WTC11 (cell line): ENCODE results near the gene FAR2. TPM values are rescaled to one million over a fixed set of nuclear protein-coding genes. Genes with fewer than 3 reads are reported as not detected.

ENCODE experiments used
- ATAC-seq: fragments of 200-7000 bp; cut with Tn5 transposase; 2 replicates; pipeline ENCODE4 v1.10.0; 2021; ENCODE audit warnings: mild to moderate bottlenecking, moderate library complexity
- CTCF ChIA-PET: fragments of 300-600 bp; sonication (Branson Sonifier 250); formaldehyde crosslinking; loops from one replicate; lab custom pipeline; 2021; ENCODE audit warnings: antibody characterized with exemption; lab: Charles Lee
- POLR2A ChIA-PET: fragments of 350-600 bp; sonication (Branson Sonifier 250); formaldehyde crosslinking; loops from one replicate; lab custom pipeline; 2021; ENCODE audit warnings: antibody characterized with exemption; lab: Charles Lee
- DNase-seq: peaks from one replicate; pipeline ENCODE4 v3.0.0; 2021; ENCODE audit warnings: low spot score
- H3K27ac Mint-ChIP-seq: 2 replicates; pipeline ENCODE4 v1.8.0; 2021; ENCODE audit warnings: mixed read lengths
- H3K27me3 Mint-ChIP-seq: 2 replicates; pipeline ENCODE4 v1.8.0; 2021; ENCODE audit warnings: low read depth, mild to moderate bottlenecking, moderate library complexity, mixed read lengths
- H3K36me3 Mint-ChIP-seq: 2 replicates; pipeline ENCODE4 v1.8.0; 2021; ENCODE audit warnings: mixed read lengths
- H3K4me1 Mint-ChIP-seq: 2 replicates; pipeline ENCODE4 v1.8.0; 2022; ENCODE audit warnings: mixed read lengths
- H3K4me3 Mint-ChIP-seq: 2 replicates; pipeline ENCODE4 v1.8.0; 2021; ENCODE audit warnings: mild to moderate bottlenecking, moderate library complexity, mixed read lengths
- H3K9me3 Mint-ChIP-seq: 2 replicates; pipeline ENCODE4 v1.8.0; 2021; ENCODE audit warnings: mixed read lengths
- CREB1 ChIP-seq: sonication (generic); formaldehyde crosslinking; IDR thresholded peaks from 2 replicates; pipeline ENCODE4 v1.8.0; 2023; ENCODE audit warnings: mild to moderate bottlenecking, missing genetic modification reagents
- CREM ChIP-seq: sonication (generic); formaldehyde crosslinking; IDR thresholded peaks from 2 replicates; pipeline ENCODE4 v1.8.1; 2022; ENCODE audit warnings: mild to moderate bottlenecking, missing genetic modification reagents, moderate library complexity
- ERG ChIP-seq: fragments of 250-450 bp; sonication (Bioruptor Pico); IDR thresholded peaks from 2 replicates; pipeline ENCODE4 v1.8.0; 2021; ENCODE audit warnings: mild to moderate bottlenecking
- GTF2I ChIP-seq: fragments of 250-450 bp; sonication (Bioruptor Pico); conservative IDR thresholded peaks from 2 replicates; pipeline ENCODE4 v1.4.0; 2021; ENCODE audit warnings: mild to moderate bottlenecking
- HMGA2 ChIP-seq: fragments of 250-450 bp; sonication (Bioruptor Pico); IDR thresholded peaks from 2 replicates; pipeline ENCODE4 v1.4.0; 2021; ENCODE audit warnings: mild to moderate bottlenecking, moderate library complexity
- IRF2 ChIP-seq: sonication (generic); formaldehyde crosslinking; IDR thresholded peaks from 2 replicates; pipeline ENCODE4 v1.8.0; 2022; ENCODE audit warnings: low read depth, missing genetic modification reagents, borderline replicate concordance
- NR3C1 ChIP-seq: sonication (generic); formaldehyde crosslinking; conservative IDR thresholded peaks from 2 replicates; pipeline ENCODE4 v1.8.1; 2023; ENCODE audit warnings: low read depth, mild to moderate bottlenecking, missing genetic modification reagents
- SMAD3 ChIP-seq: sonication (generic); formaldehyde crosslinking; IDR thresholded peaks from 2 replicates; pipeline ENCODE4 v1.8.0; 2022; ENCODE audit warnings: missing genetic modification reagents, mild to moderate bottlenecking, borderline replicate concordance
- TEAD4 ChIP-seq: sonication (generic); formaldehyde crosslinking; IDR thresholded peaks from 2 replicates; pipeline ENCODE4 v1.8.0; 2022; ENCODE audit warnings: mild to moderate bottlenecking, missing genetic modification reagents
- ZBTB43 ChIP-seq: sonication (generic); formaldehyde crosslinking; IDR thresholded peaks from 2 replicates; pipeline ENCODE4 v1.8.1; 2023; ENCODE audit warnings: mild to moderate bottlenecking, missing genetic modification reagents
- ZNF138 ChIP-seq: sonication (generic); formaldehyde crosslinking; conservative IDR thresholded peaks from 2 replicates; pipeline ENCODE4 v1.8.1; 2022; ENCODE audit warnings: mild to moderate bottlenecking, moderate library complexity, missing genetic modification reagents
- ZNF317 ChIP-seq: sonication (generic); formaldehyde crosslinking; IDR thresholded peaks from 2 replicates; pipeline ENCODE4 v1.8.1; 2023; ENCODE audit warnings: low read depth, mild to moderate bottlenecking, moderate library complexity, missing genetic modification reagents, borderline replicate concordance
- ZNF423 ChIP-seq: fragments of 250-450 bp; sonication (Bioruptor Pico); IDR thresholded peaks from 2 replicates; pipeline ENCODE4 v2.1.2; 2022; ENCODE audit warnings: mild to moderate bottlenecking, moderate library complexity
- total RNA-seq: library from RNA; stranded (reverse); gene quantifications from 3 replicates; pipeline ENCODE4 v1.2.3, GENCODE V29; 2021
- TF ChIP-seq, protein P1 (sequence below): fragments of 250-450 bp; sonication (Bioruptor Pico); conservative IDR thresholded peaks from 2 replicates; pipeline ENCODE4 v1.9.0; 2021; ENCODE audit warnings: mild to moderate bottlenecking
- TF ChIP-seq, protein P2 (sequence below): sonication (generic); formaldehyde crosslinking; IDR thresholded peaks from 2 replicates; pipeline ENCODE4 v1.8.0; 2022; ENCODE audit warnings: missing genetic modification reagents
- TF ChIP-seq, protein P3 (sequence below): sonication (generic); formaldehyde crosslinking; IDR thresholded peaks from 2 replicates; pipeline ENCODE4 v1.8.1; 2022; ENCODE audit warnings: low read depth, missing genetic modification reagents, borderline replicate concordance
- TF ChIP-seq, protein P4 (sequence below): sonication (generic); formaldehyde crosslinking; conservative IDR thresholded peaks from 2 replicates; pipeline ENCODE4 v1.8.1; 2022; ENCODE audit warnings: mild to moderate bottlenecking, missing genetic modification reagents

Gene FAR2
- total RNA-seq, 1 experiment from 2014 or later: 20.0 TPM

DNA sequence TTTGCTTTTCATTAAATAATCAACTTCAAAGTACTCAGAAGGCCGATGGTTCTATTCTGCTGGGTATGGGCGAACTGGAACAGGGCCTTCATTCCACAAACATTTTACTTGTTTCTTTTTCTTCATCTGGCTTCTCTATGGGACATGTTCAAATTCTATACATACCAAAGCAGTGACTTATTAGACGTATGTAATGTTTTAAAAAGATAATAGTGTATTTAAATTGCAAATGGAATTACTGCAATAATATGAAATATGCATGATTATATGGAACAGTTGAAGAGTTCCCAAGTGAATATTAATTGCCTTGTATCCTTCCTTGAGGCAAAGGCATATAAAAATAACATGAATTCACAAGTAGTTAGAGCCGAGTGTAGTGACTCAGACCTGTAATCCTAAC, 75.5 kb downstream of the FAR2 start:
- DNase-seq (no peak), ATAC-seq (no peak)
- CTCF ChIA-PET: no interaction called here
- Mint-ChIP-seq H3K4me1 (peaks cover 43% of the 10 kb centered on the region), H3K27ac (no peak overlapping the region), H3K27me3 (no peaks in the 10 kb centered on the region; the same call in 1 of the 2 replicates), H3K9me3 (peaks cover 6% of the 10 kb centered on the region), H3K4me3 (no peak overlapping the region), H3K36me3 (peaks cover 3% of the 10 kb centered on the region)
- POLR2A ChIA-PET: no interaction called here
- TF ChIP-seq GTF2I (no peak), CREM (CRISPR knock-in tag) (no peak)

DNA sequence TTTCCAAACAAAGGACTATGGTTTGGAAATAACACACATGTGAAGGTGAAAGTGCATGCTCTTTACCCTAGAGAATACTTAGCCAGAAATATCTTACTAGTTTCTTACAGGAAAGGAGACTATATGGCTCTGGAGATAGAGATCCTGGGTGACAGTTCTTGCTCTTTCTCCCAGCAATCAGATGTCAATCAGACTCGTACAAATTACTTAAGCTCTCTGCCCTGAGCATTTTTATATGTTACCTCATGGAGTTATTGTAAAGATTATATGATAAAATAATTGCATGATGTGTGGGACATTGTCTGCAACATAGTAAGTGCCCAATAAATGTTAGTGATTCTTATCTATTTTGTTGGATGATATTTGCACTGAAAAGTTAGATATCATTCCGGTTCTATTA, 76.8 kb downstream of the FAR2 start:
- no peak for TF ChIP-seq CREB1 (CRISPR knock-in tag)
- no peak for TF ChIP-seq TEAD4
- TF ChIP-seq IRF2: no peak
- TF ChIP-seq, protein P1, sequence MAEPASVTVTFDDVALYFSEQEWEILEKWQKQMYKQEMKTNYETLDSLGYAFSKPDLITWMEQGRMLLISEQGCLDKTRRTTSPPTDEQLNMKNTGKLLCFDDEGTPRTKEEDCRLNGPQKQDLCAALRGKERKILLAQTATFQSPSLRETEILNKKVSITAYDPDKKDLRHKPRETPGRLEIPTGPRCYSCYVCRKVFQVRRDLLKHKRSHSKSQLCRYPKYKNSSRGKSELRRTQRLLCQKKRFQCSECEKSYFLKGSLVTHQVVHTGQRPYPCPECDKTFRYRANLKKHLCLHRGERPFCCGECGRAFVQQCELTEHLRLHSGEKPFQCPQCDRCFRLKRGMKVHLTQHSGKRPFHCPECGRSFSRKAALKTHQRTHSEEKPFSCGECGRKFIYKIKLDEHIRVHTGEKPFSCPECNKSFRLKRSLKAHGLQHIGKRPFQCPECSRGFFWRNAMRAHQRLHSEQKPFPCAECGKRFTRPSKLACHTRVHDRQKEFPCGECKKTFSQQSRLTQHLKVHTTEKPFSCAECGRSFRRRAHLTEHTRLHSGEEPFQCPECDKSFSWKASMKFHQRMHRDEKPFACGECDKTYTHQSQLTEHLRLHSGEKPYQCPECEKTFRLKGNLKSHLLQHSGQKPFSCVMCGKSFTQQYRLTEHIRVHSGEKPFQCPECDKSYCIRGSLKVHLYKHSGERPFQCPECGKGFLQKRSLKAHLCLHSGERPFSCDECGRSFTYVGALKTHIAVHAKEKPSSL (CRISPR knock-in tag): no peak
- TF ChIP-seq, protein P2, sequence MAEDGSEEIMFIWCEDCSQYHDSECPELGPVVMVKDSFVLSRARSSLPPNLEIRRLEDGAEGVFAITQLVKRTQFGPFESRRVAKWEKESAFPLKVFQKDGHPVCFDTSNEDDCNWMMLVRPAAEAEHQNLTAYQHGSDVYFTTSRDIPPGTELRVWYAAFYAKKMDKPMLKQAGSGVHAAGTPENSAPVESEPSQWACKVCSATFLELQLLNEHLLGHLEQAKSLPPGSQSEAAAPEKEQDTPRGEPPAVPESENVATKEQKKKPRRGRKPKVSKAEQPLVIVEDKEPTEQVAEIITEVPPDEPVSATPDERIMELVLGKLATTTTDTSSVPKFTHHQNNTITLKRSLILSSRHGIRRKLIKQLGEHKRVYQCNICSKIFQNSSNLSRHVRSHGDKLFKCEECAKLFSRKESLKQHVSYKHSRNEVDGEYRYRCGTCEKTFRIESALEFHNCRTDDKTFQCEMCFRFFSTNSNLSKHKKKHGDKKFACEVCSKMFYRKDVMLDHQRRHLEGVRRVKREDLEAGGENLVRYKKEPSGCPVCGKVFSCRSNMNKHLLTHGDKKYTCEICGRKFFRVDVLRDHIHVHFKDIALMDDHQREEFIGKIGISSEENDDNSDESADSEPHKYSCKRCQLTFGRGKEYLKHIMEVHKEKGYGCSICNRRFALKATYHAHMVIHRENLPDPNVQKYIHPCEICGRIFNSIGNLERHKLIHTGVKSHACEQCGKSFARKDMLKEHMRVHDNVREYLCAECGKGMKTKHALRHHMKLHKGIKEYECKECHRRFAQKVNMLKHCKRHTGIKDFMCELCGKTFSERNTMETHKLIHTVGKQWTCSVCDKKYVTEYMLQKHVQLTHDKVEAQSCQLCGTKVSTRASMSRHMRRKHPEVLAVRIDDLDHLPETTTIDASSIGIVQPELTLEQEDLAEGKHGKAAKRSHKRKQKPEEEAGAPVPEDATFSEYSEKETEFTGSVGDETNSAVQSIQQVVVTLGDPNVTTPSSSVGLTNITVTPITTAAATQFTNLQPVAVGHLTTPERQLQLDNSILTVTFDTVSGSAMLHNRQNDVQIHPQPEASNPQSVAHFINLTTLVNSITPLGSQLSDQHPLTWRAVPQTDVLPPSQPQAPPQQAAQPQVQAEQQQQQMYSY (CRISPR knock-in tag): no peak
- TF ChIP-seq ZNF138 (CRISPR knock-in tag): no peak
- TF ChIP-seq, protein P3, sequence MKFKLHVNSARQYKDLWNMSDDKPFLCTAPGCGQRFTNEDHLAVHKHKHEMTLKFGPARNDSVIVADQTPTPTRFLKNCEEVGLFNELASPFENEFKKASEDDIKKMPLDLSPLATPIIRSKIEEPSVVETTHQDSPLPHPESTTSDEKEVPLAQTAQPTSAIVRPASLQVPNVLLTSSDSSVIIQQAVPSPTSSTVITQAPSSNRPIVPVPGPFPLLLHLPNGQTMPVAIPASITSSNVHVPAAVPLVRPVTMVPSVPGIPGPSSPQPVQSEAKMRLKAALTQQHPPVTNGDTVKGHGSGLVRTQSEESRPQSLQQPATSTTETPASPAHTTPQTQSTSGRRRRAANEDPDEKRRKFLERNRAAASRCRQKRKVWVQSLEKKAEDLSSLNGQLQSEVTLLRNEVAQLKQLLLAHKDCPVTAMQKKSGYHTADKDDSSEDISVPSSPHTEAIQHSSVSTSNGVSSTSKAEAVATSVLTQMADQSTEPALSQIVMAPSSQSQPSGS: no peak
- ATAC-seq (no peak), DNase-seq (no peak)
- H3K27ac Mint-ChIP-seq: no peak overlapping the region
- peaks cover 6% of the 10 kb centered on the region for H3K9me3 Mint-ChIP-seq
- no peaks in the 10 kb centered on the region; the same call in 1 of the 2 replicates for H3K27me3 Mint-ChIP-seq
- POLR2A ChIA-PET: no interaction called here
- peaks cover 3% of the 10 kb centered on the region for H3K36me3 Mint-ChIP-seq
- H3K4me1 Mint-ChIP-seq: peaks cover 43% of the 10 kb centered on the region
- H3K4me3 Mint-ChIP-seq: no peak overlapping the region
- CTCF ChIA-PET: no interaction called here

DNA sequence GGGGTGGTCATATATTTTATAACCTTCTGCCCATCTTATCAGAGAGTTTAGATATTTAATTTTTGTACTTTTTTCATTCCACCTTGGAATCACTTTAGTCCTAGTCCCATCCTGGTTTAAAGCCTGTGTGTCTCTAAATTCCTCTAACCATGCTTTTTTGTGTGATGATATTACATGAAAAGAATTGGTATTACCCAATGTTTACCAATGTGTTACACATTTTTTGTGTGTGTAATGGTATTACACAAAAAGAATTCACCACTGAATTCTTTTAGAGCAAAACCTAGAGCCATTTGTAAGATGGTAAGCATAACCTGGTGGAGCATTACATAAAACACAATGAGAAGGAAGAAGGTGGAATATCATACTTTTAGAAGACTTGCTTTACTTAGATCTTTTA, 77.5 kb downstream of the FAR2 start:
- no peak for DNase-seq
- Mint-ChIP-seq H3K27me3 (no peaks in the 10 kb centered on the region; the same call in 1 of the 2 replicates), H3K27ac (no peak overlapping the region; the same call in 1 of the 2 replicates), H3K4me3 (no peak overlapping the region), H3K4me1 (peaks cover 43% of the 10 kb centered on the region), H3K36me3 (peaks cover 3% of the 10 kb centered on the region), H3K9me3 (peaks cover 6% of the 10 kb centered on the region)
- CTCF ChIA-PET: no interaction called here
- POLR2A ChIA-PET: no interaction called here
- ATAC-seq: no peak
- TF ChIP-seq SMAD3 (CRISPR knock-in tag) (no peak), ZNF423 (CRISPR knock-in tag) (no peak), HMGA2 (CRISPR knock-in tag) (no peak), ZBTB43 (CRISPR knock-in tag) (no peak), ZNF317 (CRISPR knock-in tag) (no peak), ERG (no peak), NR3C1 (CRISPR knock-in tag) (no peak)
- TF ChIP-seq, protein P4, sequence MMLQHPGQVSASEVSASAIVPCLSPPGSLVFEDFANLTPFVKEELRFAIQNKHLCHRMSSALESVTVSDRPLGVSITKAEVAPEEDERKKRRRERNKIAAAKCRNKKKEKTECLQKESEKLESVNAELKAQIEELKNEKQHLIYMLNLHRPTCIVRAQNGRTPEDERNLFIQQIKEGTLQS: no peak
